Choroid plexus epithelial cell (primary cell): Measurements from ENCODE around the gene SYT15.
"Not testable (repeated sequence)": the region's sequence is repeated elsewhere in the genome, so short reads cannot be mapped to it uniquely, and the experiment has no call there.

Experiments
- DNase-seq: peaks from one replicate; pipeline ENCODE4 v3.0.0-alpha.2; 2010; ENCODE audit warnings: low read depth
- H3K4me3 ChIP-seq: 2 replicates; pipeline ENCODE4 v1.5.1; 2011; ENCODE audit warnings: low read depth, mild to moderate bottlenecking, control low read depth, low read length, moderate library complexity
- CTCF ChIP-seq: conservative IDR thresholded peaks from 2 replicates; pipeline ENCODE4 v1.5.1; 2011; ENCODE audit warnings: low read depth, mild to moderate bottlenecking, control low read depth, inconsistent platforms, low read length, moderate library complexity

The SYT15 gene

DNA sequence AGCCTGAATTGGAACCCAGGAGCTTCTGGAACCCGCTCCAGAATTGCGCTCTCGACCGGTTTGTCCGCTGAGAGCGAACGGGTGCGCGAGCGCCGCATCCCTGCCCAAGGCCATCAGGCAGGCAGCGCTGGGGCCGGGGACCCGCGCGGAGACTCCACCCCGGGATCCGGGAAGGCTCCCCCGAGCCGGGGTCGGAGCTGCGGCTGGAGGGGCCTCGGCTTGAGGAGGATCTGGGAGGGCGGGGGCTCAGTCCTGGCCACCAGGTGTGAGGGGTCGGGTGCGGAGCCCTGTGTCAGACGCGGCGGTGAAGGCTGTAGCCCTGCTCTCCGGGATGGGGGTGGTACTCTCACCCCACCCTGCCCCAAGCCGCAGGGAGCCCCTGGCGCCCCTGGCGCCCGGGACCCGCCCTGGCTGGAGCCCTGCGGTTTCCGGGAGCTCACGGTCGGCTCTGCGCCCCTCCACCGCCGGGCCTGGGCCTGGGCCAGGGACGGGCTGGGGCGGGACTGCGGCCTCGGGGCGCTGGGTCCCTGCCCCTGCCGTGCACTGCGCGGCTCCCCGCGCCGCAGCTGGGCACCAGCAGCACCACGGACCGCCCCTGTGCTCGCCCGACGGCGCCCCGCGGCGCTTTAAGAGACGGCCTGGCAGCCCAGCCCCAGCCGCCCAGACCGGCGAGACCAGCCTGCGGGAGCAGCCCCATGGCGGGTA is at the start of gene SYT15:
Gene SYT15 (plus strand): TSS at position 655 of the 705 bp plus-strand sequence. CDS start 41 bp downstream, at position 696.
- not testable (repeated sequence) for DNase-seq, H3K4me3 ChIP-seq

DNA sequence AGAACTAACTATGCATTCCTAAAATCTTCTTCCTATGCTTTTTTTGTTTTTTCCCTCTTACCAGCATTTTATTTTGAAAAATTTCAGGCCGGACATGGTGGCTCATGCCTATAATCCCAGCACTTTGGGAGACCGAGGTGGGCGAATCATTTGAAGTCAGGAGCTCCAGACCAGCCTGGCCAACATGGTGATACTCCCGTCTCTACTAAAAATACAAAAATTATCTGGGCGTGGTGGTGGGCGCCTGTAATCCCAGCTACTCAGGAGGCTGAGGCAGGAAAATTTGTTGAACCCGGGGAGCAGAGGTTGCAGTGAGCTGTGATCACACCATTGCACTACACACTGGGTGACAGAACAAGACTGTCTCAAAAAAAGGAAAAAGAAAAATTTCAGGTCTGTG is 49.2 kb upstream of the SYT15 start:
- DNase-seq, H3K4me3 ChIP-seq: not testable (repeated sequence)

DNA sequence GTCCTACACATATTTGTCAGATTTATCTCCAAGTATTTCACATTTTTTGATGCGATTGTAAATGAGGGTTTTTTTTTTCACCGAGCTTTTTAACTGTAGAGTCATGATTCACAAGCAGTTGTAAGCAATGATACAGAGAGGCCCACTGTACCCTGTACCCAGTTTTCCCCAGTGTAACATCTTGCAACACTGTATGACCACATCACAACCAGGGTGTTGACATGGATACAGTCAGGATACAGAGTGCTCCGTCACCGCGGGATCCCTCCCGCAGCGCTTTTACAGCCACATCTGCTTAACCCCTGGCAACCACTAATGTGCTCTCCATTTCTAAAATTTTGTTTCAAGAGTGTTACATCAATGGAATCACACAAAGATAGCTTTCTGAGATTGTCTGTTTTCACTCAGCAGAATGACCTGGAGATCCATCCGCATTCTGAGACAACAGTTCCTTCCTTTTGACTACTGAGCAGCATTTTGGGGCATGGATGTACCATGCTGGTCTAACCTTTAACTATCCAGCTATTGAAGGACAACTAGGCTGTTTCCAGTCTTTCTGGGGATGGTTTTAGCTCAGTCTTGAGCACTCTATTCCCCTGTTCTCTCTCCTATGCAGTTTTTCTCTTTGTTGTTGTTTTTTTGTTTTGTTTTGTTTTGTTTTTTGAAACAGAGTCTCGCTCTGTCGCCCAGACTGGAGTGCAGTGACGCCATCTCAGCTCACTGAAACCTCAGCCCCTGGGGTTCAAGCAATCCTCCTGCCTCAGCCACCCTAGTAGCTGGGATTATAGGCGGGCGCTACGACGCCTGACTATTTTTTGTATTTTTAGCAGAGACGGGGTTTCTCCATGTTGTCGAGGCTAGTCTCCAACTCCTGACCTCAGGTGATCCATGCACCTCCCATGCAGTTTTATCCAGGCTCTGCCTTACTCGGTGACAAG is 48.4 kb upstream of the SYT15 start:
- peak; percentile 100 for DNase-seq
- no peak overlapping the region for H3K4me3 ChIP-seq
- no peak for TF ChIP-seq CTCF

DNA sequence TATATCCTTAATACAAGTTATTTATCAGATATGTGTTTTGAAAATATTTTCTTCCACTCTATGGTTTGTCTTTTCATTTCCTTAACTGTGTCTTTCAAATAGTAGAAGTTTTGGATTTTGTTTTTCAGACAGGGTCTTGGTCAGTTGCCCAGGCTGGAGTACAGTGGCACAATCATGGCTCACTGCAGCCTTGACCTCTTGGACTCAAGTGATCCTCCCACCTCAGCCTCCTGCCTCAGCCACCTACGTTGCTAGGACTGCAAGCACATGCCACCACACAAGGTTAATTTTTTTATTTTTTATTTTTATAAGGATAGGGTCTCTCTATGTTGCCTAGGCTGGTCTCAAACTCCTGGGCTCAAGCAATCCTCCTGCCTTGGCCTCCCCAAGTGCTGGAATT is 46.7 kb upstream of the SYT15 start:
- DNase-seq, H3K4me3 ChIP-seq: not testable (repeated sequence)

GRCh38 chr10:46534828-46535524 is 44.0 kb upstream of the SYT15 start:
- no peak overlapping the region for H3K4me3 ChIP-seq
- no peak for DNase-seq
- no peak for TF ChIP-seq CTCF

- no peak for DNase-seq
- TF ChIP-seq CTCF = no peak
- no peak overlapping the region for H3K4me3 ChIP-seq
Observed at GRCh38 chr10:46536171-46536570, 42.8 kb upstream of the SYT15 start.

- no peak overlapping the region for H3K4me3 ChIP-seq
- no peak for TF ChIP-seq CTCF
Observed at GRCh38 chr10:46536781-46537180, 42.1 kb upstream of the SYT15 start.

GRCh38 chr10:46537309-46537708 is 41.6 kb upstream of the SYT15 start:
- peak; percentile 63 for DNase-seq

More at GRCh38 chr10:46536781-46537180, 42.1 kb upstream of the SYT15 start:
- DNase-seq = no peak

More at GRCh38 chr10:46537309-46537708, 41.6 kb upstream of the SYT15 start:
- TF ChIP-seq CTCF = no peak
- H3K4me3 ChIP-seq = no peak overlapping the region
